RWPE1 (cell line): ENCODE results near the gene AANAT.

Source experiments
- CTCF ChIA-PET: fragments of 350-600 bp; sonication (Branson Sonifier 250); formaldehyde crosslinking; extraction: SDS; loops from one replicate; lab custom pipeline; 2021; lab: Yijun Ruan, JAX
- POLR2A ChIA-PET: fragments of 400-600 bp; formaldehyde crosslinking; extraction: SDS; loops from one replicate; lab custom pipeline; 2020; ENCODE audit warnings: antibody characterized with exemption; ENCODE audit not compliant: low non-redundant PET; lab: Yijun Ruan, JAX
- DNase-seq: peaks from one replicate; pipeline ENCODE4 v3.0.0; 2012; ENCODE audit warnings: low spot score
- H3K27ac ChIP-seq: fragments of 450-650 bp; 2 replicates; pipeline ENCODE4 v1.5.1; 2017
- CTCF ChIP-seq: fragments of 450-650 bp; conservative IDR thresholded peaks from 2 replicates; pipeline ENCODE4 v1.5.1; 2017; ENCODE audit warnings: low read depth, mild to moderate bottlenecking

AANAT gene

DNA sequence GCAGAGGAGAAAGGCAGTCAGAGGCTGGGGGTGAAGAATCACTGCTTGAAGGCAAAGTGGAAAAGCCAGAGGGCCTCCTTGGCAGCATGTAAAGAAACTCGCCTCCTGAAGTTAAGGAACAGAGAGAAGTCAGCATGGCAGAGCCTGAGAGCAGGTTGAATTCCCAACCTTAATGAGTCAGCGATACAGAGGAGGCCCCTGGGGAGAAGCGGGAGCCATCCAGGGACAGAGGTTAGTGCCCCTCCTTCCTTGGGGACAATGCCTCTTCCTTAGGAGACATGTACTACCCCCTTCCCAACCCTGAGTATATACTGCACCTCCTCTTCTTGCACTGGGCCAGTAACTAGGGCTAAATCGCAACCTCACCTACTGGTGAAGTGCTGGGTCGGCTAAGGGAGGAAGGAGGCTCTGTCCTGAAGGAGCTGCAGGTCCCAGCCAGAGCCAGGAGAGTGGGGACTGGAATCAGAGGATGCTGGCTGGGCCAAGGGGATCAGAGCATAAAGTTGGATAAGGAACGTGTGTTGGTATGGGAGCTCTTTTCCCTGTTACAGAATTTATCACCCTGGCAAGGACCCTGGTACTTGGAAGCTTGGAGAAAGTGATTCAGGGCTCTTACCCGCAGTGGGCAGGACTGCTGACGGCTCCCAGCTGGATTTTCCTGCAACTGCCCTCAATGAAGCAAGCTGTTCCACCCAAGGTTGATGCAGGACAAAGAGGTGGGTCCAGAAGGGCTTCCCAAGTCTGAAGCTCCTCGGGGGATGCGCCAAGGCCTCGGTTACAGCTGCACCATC lies 5.4 kb upstream of the AANAT start:
- ChIA-PET POLR2A (no interaction called here), CTCF (interaction anchor here (0.5 to 1.5 kb wide), 3 partner anchors 45 to 64 kb away, joined by 3 to 5 read pairs (median 4); no protein-coding TSS in a partner anchor)
- no peak for TF ChIP-seq CTCF
- H3K27ac ChIP-seq = no peak overlapping the region
- DNase-seq = no peak

DNA sequence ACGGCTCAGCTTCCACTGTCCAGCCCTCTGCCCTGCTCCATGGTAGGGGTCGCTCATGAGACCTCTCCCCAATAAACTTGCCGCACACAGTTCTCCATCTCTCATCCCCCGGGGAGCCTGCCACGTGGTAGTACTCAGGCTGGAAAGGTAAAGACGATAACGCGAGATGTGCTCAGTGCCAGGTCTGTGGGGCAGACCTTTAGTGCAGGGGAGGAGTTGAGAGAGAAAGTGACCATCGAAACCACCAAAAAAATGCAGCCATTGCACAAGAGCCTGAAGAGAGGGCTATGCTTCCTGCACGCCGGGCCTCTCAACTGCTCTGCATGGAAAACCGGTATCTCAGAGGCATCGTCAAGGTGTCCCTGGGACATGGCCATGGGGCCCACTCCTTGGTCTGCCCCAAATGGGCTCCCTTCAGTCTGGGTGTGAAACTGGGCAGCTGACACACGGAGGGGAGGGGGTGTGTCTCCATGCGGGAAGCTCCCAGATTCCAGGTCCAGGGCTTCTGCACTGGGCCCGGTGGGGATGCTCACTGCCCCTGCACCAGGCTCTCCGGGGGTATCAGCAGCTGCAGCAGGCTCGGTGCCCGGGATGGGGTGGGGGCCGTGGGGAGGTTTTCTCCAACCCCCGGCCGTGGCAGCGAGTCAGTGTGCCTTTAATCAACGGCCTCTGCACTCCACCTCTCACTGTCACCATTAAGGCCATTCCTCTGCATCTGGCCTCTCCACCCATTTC lies 4.7 kb upstream of the AANAT start:
- POLR2A ChIA-PET = no interaction called here
- DNase-seq = no peak
- no peak overlapping the region for H3K27ac ChIP-seq
- TF ChIP-seq CTCF = no peak
- CTCF ChIA-PET = interaction anchor here (1.4 to 1.5 kb wide), 2 partner anchors 60 to 64 kb away, joined by 3 to 4 read pairs; no protein-coding TSS in a partner anchor

DNA sequence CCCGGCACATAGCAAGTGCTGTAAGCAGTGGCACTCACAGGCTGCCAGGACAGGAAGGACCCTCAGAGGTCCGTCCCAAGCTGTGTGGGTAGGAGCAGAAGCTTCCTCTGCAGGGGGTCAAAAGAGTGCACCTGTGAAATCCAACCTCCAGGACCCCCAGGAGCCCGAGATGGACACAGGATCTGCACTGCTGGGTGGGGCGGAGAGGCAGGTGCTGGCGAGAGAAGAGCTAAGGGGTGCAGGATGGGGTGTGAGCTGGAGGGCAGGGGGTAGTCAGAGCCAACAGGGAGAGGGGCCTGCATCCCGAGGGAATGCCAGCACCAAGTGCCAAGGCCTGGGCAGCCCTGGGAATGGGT lies 650 bp upstream of the AANAT start:
- no peak for TF ChIP-seq CTCF
- H3K27ac ChIP-seq = no peak overlapping the region
- ChIA-PET POLR2A (interaction anchor here (1.0 kb wide), 1 partner anchor 35 kb away, joined by 3 read pairs; no protein-coding TSS in a partner anchor), CTCF (interaction anchor here (0.6 to 2.9 kb wide), 9 partner anchors 8 to 84 kb away, joined by 3 to 28 read pairs (median 3); no protein-coding TSS in a partner anchor)
- DNase-seq = no peak

- no peak for DNase-seq
- no peak for TF ChIP-seq CTCF
- no peak overlapping the region for H3K27ac ChIP-seq
- CTCF ChIA-PET = interaction anchor here (0.6 to 2.9 kb wide), 5 partner anchors 10 to 82 kb away, joined by 3 to 28 read pairs (median 3); no protein-coding TSS in a partner anchor
- POLR2A ChIA-PET = interaction anchor here (1.0 kb wide), 1 partner anchor 34 kb away, joined by 3 read pairs; no protein-coding TSS in a partner anchor
Observed at GRCh38 chr17:76467809-76468633, 618 bp downstream of the AANAT start.

DNA sequence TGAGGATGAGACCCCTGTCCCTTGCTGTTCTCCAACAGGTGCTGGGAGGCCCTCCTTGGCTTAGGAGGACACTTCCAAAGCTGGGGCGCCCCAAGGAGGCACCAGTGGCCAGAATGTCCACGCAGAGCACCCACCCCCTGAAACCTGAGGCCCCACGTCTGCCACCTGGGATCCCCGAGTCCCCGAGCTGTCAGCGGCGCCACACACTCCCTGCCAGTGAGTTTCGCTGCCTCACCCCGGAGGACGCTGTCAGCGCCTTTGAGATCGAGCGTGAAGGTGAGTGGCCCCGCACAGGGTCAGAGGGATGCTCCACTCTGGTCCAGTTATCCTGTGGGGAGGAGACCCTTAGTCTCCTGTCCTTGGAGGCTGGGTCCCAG lies 1.2 kb downstream of the AANAT start:
- POLR2A ChIA-PET = no interaction called here
- no peak for DNase-seq
- CTCF ChIA-PET = interaction anchor here (0.6 to 2.5 kb wide), 3 partner anchors 9 to 60 kb away, joined by 3 to 8 read pairs (median 3); no protein-coding TSS in a partner anchor
- H3K27ac ChIP-seq = no peak overlapping the region
- no peak for TF ChIP-seq CTCF
